ENCODE measurements around the gene C4orf50.

The C4orf50 gene

DNA sequence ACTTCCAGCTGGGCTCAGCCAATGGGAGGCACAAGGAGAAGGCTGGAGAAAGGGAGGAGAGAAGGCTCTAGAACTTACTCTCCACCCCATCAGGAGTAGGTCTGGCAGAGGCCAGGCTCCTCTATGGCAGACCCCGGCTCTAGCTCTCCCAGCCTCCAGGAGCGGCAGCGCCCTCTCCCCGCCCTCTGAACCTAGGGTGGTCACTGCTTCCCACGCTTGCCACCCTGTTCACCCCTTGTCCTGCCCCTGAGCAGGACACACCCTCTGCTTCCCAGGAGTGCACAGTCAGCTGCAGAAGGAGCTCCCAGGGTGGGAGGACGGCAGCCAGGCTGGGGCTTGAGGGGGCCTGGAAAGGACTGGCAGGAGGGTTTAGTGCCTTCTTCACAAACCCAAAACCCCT lies 72.3 kb downstream of the C4orf50 start:
- no peak overlapping the region for H3K9ac ChIP-seq (ENCODE audit: low read depth, low read length)
- no peaks in the 10 kb centered on the region; the same call in 1 of the 2 replicates for H3K27me3 ChIP-seq (ENCODE audit: insufficient read depth, low read length)
- H3K36me3 ChIP-seq (ENCODE audit: insufficient read depth, low read depth, low read length) = no peaks in the 10 kb centered on the region
- H3K4me3 ChIP-seq (ENCODE audit: low read length) = no peak overlapping the region
- no peak overlapping the region for H3K27ac ChIP-seq (ENCODE audit: low read length)
- H3K9me3 ChIP-seq (ENCODE audit: insufficient read depth, low read depth, low read length) = peaks cover 12% of the 10 kb centered on the region
- H3K4me1 ChIP-seq (ENCODE audit: insufficient read depth, low read length) = 0 out of 2 replicates have a peak, but pooled peaks cover 4% of the 10 kb centered on the region

DNA sequence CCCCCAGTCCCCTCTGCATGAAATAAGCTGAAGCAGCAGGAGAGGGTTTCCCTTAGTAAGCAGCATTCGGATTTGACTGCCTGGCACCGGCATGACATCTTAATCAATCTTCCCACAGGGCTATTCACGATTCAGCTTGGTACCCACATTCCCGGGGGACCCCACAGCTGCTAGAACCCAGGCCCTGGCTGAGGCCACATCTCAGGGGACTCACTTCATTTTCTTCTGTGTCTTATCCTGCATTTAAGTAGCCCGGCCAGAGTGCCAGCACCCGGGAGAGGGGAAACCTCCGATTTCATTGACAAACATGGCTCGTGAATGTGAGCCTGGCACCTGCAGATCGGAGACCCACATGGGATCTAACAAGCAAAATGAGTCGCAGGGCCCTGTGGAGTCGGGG lies 73.1 kb downstream of the C4orf50 start:
- no peaks in the 10 kb centered on the region for H3K36me3 ChIP-seq (ENCODE audit: insufficient read depth, low read depth, low read length)
- no peak overlapping the region for H3K9ac ChIP-seq (ENCODE audit: low read depth, low read length)
- no peak overlapping the region for H3K27ac ChIP-seq (ENCODE audit: low read length)
- H3K4me1 ChIP-seq (ENCODE audit: insufficient read depth, low read length) = peaks cover 4% of the 10 kb centered on the region; the same call in 1 of the 2 replicates
- peaks cover 12% of the 10 kb centered on the region for H3K9me3 ChIP-seq (ENCODE audit: insufficient read depth, low read depth, low read length)
- H3K4me3 ChIP-seq (ENCODE audit: low read length) = no peak overlapping the region
- no peaks in the 10 kb centered on the region for H3K27me3 ChIP-seq (ENCODE audit: insufficient read depth, low read length)

DNA sequence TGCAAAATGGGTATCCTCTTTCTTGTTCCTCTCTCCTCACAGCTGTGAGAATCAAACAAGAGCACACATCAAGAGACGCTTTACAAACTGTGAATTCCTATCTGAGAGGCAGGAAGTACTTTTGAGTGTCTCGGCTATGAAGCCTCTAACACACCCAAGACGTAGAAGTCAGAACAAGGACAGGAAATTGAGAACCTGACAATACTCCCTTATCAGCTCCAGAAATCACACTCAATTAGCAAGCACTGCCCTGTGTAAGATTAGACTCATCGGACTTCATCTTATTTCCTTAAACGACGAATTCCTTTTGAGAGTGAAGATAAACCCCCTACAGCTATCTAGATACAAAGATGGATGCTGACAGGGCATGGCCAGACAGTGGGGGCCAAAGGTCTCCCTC lies 74.7 kb downstream of the C4orf50 start:
- peaks cover 12% of the 10 kb centered on the region for H3K9me3 ChIP-seq (ENCODE audit: insufficient read depth, low read depth, low read length)
- H3K27me3 ChIP-seq (ENCODE audit: insufficient read depth, low read length) = no peaks in the 10 kb centered on the region; the same call in 1 of the 2 replicates
- no peak overlapping the region for H3K4me3 ChIP-seq (ENCODE audit: low read length)
- H3K4me1 ChIP-seq (ENCODE audit: insufficient read depth, low read length) = peaks cover 4% of the 10 kb centered on the region; the same call in 1 of the 2 replicates
- no peak overlapping the region for H3K9ac ChIP-seq (ENCODE audit: low read depth, low read length)
- no peak overlapping the region for H3K27ac ChIP-seq (ENCODE audit: low read length)
- no peaks in the 10 kb centered on the region for H3K36me3 ChIP-seq (ENCODE audit: insufficient read depth, low read depth, low read length)

DNA sequence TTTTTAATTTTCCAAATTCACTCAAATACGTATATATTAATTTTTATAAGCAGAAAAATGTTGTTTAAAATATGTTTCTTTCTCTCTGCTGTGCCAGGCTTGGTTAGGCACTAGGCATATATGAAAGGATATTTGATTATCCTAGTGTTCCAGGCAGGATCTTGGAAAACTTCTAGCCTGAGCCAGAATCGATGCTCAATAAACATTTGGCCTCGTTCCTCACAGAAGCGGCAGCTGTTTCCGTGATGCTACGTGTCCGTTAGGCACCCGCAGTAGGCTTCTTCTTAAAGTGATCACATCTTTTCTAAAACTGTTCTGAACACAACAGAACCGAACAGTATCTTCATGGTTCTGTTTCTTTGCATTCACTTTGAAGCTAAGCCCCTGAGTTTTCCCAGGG lies 75.3 kb downstream of the C4orf50 start:
- H3K9ac ChIP-seq (ENCODE audit: low read depth, low read length) = no peak overlapping the region
- H3K36me3 ChIP-seq (ENCODE audit: insufficient read depth, low read depth, low read length) = no peaks in the 10 kb centered on the region
- H3K27me3 ChIP-seq (ENCODE audit: insufficient read depth, low read length) = no peaks in the 10 kb centered on the region; the same call in 1 of the 2 replicates
- H3K9me3 ChIP-seq (ENCODE audit: insufficient read depth, low read depth, low read length) = peaks cover 12% of the 10 kb centered on the region
- peaks cover 4% of the 10 kb centered on the region; the same call in 1 of the 2 replicates for H3K4me1 ChIP-seq (ENCODE audit: insufficient read depth, low read length)
- H3K4me3 ChIP-seq (ENCODE audit: low read length) = no peak overlapping the region
- H3K27ac ChIP-seq (ENCODE audit: low read length) = no peak overlapping the region

DNA sequence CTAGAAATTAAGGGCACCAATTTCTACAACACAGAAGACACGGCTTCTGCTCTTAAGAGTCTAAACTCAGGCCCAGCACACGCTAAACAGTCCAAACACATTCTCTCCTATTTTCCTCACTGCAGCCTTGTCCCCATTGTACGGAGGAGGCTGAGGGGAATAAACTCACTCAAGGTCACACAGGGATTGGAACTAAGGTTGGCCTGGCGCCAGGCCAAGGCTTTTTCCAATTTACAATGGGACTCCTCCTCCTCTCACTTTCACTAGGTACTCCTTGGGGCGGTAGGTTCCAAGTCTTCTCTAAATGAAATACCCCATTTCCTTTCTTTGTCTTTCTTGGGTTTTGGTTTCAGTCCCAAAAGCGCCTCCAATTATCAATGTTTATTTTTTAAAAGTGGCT lies 76.6 kb downstream of the C4orf50 start:
- H3K27ac ChIP-seq (ENCODE audit: low read length) = no peak overlapping the region
- peaks cover 5% of the 10 kb centered on the region; the same call in 1 of the 2 replicates for H3K9me3 ChIP-seq (ENCODE audit: insufficient read depth, low read depth, low read length)
- H3K36me3 ChIP-seq (ENCODE audit: insufficient read depth, low read depth, low read length) = no peaks in the 10 kb centered on the region
- H3K4me3 ChIP-seq (ENCODE audit: low read length) = no peak overlapping the region
- peaks cover 4% of the 10 kb centered on the region; the same call in 1 of the 2 replicates for H3K4me1 ChIP-seq (ENCODE audit: insufficient read depth, low read length)
- H3K27me3 ChIP-seq (ENCODE audit: insufficient read depth, low read length) = no peaks in the 10 kb centered on the region; the same call in 1 of the 2 replicates
- no peak overlapping the region for H3K9ac ChIP-seq (ENCODE audit: low read depth, low read length)

DNA sequence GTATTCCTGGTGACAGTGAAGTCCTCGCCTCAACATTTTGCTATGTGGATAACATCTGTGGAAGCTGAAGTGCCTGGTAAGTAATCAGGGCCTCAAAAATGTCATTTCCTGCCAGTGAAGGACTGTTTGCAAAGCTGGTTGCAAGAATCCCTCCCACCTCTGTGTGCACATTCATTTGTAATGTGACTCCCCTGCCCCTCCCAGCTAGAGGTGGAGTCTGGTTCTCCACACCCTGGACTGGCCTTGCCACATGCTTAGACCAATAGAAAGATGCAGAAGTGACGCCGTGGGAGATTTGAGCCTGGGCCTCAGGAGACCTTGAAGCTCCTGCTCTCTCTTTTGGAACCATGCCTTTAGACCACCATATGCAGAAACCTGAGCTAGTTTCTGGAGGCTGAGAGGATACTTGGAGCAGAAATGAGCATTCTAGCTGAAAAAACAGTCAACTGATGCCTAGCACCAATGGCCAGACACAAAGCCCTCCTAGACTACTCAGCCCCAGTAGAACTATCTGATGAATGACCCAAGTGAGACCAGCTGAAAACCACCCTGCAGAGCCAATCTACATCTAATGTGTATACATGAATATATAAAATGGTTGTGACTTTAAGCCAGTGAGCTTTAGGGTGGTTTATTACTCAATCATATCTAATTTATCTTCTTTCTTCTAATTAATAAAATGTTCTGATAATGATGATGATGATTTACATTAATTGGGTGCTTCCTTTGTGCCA lies 77.6 kb downstream of the C4orf50 start:
- Histone ChIP-seq H3K9ac (ENCODE audit: low read depth, low read length) (no peak overlapping the region), H3K4me3 (ENCODE audit: low read length) (no peak overlapping the region), H3K36me3 (ENCODE audit: insufficient read depth, low read depth, low read length) (no peaks in the 10 kb centered on the region), H3K27me3 (ENCODE audit: insufficient read depth, low read length) (no peaks in the 10 kb centered on the region; the same call in 1 of the 2 replicates), H3K4me1 (ENCODE audit: insufficient read depth, low read length) (peaks cover 4% of the 10 kb centered on the region; the same call in 1 of the 2 replicates), H3K27ac (ENCODE audit: low read length) (no peak overlapping the region), H3K9me3 (ENCODE audit: insufficient read depth, low read depth, low read length) (no peaks in the 10 kb centered on the region)

DNA sequence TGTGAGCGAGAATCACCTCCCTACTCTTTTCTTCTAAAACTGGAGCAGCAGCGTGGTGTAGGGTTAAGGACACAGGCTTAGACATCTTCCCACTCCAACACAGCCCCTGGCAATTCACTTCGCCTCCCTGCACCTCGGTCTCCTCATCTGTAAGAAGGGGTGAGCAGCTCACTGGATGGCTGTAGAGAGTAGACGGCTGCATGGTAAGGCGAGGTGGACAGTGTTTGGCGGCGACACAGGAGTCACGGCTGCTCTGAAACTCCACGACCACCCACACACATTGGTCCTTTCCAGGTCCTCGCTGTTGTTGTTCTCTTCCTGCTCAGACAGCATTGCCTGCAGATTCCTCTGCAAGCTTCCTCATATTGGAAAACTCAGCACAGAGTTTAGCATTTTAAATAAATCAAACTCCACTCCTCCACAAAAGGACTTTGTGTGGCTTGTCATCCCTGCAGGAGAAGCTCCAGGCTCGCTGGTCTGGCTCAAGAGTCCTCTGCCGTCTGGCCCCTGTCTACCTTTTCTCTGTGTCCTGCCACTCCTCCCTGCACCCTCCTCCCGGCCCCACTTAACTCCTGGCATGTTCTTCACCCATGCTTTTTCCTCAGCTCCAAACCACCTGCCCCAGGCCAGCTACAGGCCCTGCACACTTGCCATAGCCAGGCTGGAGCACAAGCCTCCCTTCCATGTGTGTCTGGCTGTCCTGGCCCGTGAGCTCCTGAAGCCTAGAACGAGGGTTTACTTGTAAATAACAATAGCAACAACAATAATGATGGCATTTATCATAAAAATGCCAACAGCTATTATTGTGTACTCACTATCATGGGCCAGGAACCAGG lies 84.0 kb downstream of the C4orf50 start:
- Histone ChIP-seq H3K27ac (ENCODE audit: low read length) (no peak overlapping the region), H3K4me3 (ENCODE audit: low read length) (no peak overlapping the region), H3K9me3 (ENCODE audit: insufficient read depth, low read depth, low read length) (no peaks in the 10 kb centered on the region), H3K27me3 (ENCODE audit: insufficient read depth, low read length) (no peaks in the 10 kb centered on the region), H3K9ac (ENCODE audit: low read depth, low read length) (no peak overlapping the region), H3K4me1 (ENCODE audit: insufficient read depth, low read length) (peaks cover 4% of the 10 kb centered on the region; the same call in 1 of the 2 replicates), H3K36me3 (ENCODE audit: insufficient read depth, low read depth, low read length) (no peaks in the 10 kb centered on the region)

DNA sequence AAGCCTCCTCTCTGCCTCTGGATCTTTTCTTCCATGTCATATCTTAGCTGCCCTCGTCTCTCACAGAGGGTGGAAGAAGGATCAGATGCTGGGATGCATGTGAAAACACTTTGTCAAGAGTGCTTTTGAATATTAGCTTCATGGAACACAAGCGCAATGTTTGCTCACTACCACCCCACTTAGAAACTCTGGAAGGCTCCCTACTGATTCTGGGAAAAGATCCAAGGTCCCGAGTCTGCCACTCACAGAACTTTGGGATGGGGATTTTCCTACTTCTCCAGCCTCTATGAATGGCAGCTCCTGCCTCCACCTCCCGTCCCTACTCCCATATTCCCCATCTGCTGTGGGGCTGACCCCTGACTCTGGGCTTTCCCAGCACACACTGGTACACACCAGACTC lies 85.1 kb downstream of the C4orf50 start:
- no peak overlapping the region for H3K9ac ChIP-seq (ENCODE audit: low read depth, low read length)
- no peaks in the 10 kb centered on the region for H3K9me3 ChIP-seq (ENCODE audit: insufficient read depth, low read depth, low read length)
- no peaks in the 10 kb centered on the region for H3K36me3 ChIP-seq (ENCODE audit: insufficient read depth, low read depth, low read length)
- H3K27ac ChIP-seq (ENCODE audit: low read length) = no peak overlapping the region
- H3K4me3 ChIP-seq (ENCODE audit: low read length) = no peak overlapping the region
- H3K27me3 ChIP-seq (ENCODE audit: insufficient read depth, low read length) = no peaks in the 10 kb centered on the region
- H3K4me1 ChIP-seq (ENCODE audit: insufficient read depth, low read length) = peaks cover 4% of the 10 kb centered on the region; the same call in 1 of the 2 replicates

DNA sequence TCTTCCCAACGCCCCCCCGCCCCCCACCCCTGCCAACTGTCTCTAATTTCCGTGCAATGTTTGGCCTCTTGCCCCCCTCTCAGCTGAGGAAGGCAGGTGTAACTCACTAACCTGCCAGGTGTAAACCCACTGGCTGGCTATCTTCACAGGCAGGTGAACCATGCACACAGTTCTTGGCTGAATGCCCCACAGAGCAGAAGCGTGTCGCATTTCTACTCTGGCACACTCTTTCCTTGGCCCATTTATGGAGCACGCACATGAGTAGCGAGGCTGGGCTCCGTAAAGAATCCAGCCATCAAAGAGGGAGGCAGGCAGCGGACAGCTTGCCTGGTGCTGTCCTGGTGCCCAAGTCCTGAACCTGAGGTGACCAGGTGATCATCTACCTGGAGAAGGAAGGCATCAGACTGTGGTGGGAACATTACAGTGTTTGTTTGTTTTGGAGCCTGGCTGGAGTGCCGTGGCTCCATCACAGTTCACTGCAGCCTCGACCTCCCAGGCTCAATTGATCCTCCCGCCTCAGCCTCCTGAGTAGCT lies 86.1 kb downstream of the C4orf50 start:
- H3K4me3 ChIP-seq (ENCODE audit: low read length) = no peak overlapping the region
- H3K27ac ChIP-seq (ENCODE audit: low read length) = no peak overlapping the region
- peaks cover 4% of the 10 kb centered on the region; the same call in 1 of the 2 replicates for H3K4me1 ChIP-seq (ENCODE audit: insufficient read depth, low read length)
- no peaks in the 10 kb centered on the region for H3K9me3 ChIP-seq (ENCODE audit: insufficient read depth, low read depth, low read length)
- no peaks in the 10 kb centered on the region for H3K36me3 ChIP-seq (ENCODE audit: insufficient read depth, low read depth, low read length)
- H3K27me3 ChIP-seq (ENCODE audit: insufficient read depth, low read length) = no peaks in the 10 kb centered on the region
- no peak overlapping the region for H3K9ac ChIP-seq (ENCODE audit: low read depth, low read length)

DNA sequence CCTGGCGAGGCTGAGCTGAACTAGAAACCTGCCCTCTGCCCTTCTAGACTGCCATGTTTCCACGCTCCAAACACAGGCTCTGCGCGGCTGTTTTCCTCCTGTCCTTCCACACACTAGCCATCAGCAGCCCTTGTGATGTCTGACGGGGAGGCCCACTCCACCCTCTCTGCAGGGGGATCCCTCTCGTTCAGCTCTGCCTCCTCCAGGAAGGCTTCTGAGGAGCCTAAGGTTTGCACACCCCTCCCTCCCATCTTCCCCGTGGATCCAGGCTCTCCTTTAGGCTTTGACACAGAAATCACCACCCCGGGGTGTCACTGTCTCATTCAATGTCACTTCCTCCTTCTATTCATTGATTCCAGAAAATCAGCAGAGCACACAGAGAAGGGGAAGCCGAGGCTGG lies 86.7 kb downstream of the C4orf50 start:
- H3K9ac ChIP-seq (ENCODE audit: low read depth, low read length) = no peak overlapping the region
- H3K36me3 ChIP-seq (ENCODE audit: insufficient read depth, low read depth, low read length) = no peaks in the 10 kb centered on the region
- no peaks in the 10 kb centered on the region for H3K9me3 ChIP-seq (ENCODE audit: insufficient read depth, low read depth, low read length)
- peaks cover 4% of the 10 kb centered on the region; the same call in 1 of the 2 replicates for H3K4me1 ChIP-seq (ENCODE audit: insufficient read depth, low read length)
- no peak overlapping the region for H3K27ac ChIP-seq (ENCODE audit: low read length)
- H3K27me3 ChIP-seq (ENCODE audit: insufficient read depth, low read length) = no peaks in the 10 kb centered on the region
- H3K4me3 ChIP-seq (ENCODE audit: low read length) = no peak overlapping the region

DNA sequence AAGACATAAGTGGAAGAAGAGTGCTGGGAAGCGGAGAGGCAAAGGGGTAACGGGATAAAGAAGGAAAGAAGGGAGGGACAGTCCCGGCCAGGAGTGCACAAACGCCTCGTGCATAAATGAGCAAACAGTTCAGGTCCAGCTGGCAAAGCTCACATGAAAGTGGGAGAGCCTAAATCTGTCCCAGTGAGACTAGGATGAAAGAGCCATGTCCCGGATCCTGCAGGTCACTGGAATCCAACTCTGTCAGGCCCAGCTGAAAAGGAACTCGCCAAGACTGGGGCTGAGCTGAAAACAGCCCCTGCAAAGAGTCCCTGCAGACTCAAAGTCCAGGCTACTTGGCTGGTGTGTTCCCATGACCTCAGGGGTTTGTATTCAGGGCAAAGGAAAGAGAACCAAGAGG lies 87.4 kb downstream of the C4orf50 start:
- Histone ChIP-seq H3K4me3 (ENCODE audit: low read length) (no peak overlapping the region), H3K9me3 (ENCODE audit: insufficient read depth, low read depth, low read length) (no peaks in the 10 kb centered on the region), H3K9ac (ENCODE audit: low read depth, low read length) (no peak overlapping the region), H3K36me3 (ENCODE audit: insufficient read depth, low read depth, low read length) (no peaks in the 10 kb centered on the region), H3K27me3 (ENCODE audit: insufficient read depth, low read length) (no peaks in the 10 kb centered on the region), H3K4me1 (ENCODE audit: insufficient read depth, low read length) (peaks cover 4% of the 10 kb centered on the region; the same call in 1 of the 2 replicates), H3K27ac (ENCODE audit: low read length) (no peak overlapping the region)

Measured in iPS-20b (cell line).